SK-N-SH treated with all-trans-retinoic acid at 6 μM for 48 hours (cell line): ENCODE measurements around the gene TMSB15C.

ENCODE experiments used
- ATAC-seq: fragments of 200-7000 bp; cut with Tn5 transposase; 3 replicates; pipeline ENCODE4 v1.9.1; 2020; ENCODE audit warnings: mild to moderate bottlenecking, moderate library complexity
- ARNTL ChIP-seq: fragments of 450-650 bp; formaldehyde crosslinking; IDR thresholded peaks from 2 replicates; pipeline ENCODE4 v1.5.0; 2020; ENCODE audit warnings: low read depth, mild to moderate bottlenecking, moderate library complexity, borderline replicate concordance
- BACH2 ChIP-seq: fragments of 250-450 bp; sonication (Bioruptor Pico); IDR thresholded peaks from 2 replicates; pipeline ENCODE4 v1.9.0; 2021; ENCODE audit warnings: mild to moderate bottlenecking, borderline replicate concordance
- CSDC2 ChIP-seq: fragments of 250-450 bp; sonication (Bioruptor Pico); IDR thresholded peaks from 2 replicates; pipeline ENCODE4 v1.5.0; 2020; ENCODE audit warnings: mild to moderate bottlenecking, moderate library complexity
- CSRNP3 ChIP-seq: fragments of 250-450 bp; sonication (Bioruptor Pico); IDR thresholded peaks from 2 replicates; pipeline ENCODE4 v1.5.1; 2021; ENCODE audit warnings: mild to moderate bottlenecking, moderate library complexity
- ESRRG ChIP-seq: fragments of 250-450 bp; sonication (Bioruptor Pico); IDR thresholded peaks from 2 replicates; pipeline ENCODE4 v1.6.1; 2021; ENCODE audit warnings: mild to moderate bottlenecking
- GLIS3 ChIP-seq: fragments of 250-450 bp; sonication (Bioruptor Pico); IDR thresholded peaks from 2 replicates; pipeline ENCODE4 v1.5.0; 2020; ENCODE audit warnings: mild to moderate bottlenecking, moderate library complexity
- ISL1 ChIP-seq: fragments of 250-450 bp; sonication (Bioruptor Pico); IDR thresholded peaks from 2 replicates; pipeline ENCODE4 v2.1.2; 2022; ENCODE audit warnings: mild to moderate bottlenecking, moderate library complexity
- OSR1 ChIP-seq: fragments of 250-450 bp; sonication (Bioruptor Pico); IDR thresholded peaks from 2 replicates; pipeline ENCODE4 v1.8.0; 2022; ENCODE audit warnings: moderate library complexity, mild to moderate bottlenecking, inconsistent platforms
- PATZ1 ChIP-seq: fragments of 250-450 bp; sonication (Bioruptor Pico); IDR thresholded peaks from 2 replicates; pipeline ENCODE4 v1.8.0; 2020; ENCODE audit warnings: mild to moderate bottlenecking, moderate library complexity, borderline replicate concordance
- POU6F1 ChIP-seq: fragments of 250-450 bp; sonication (Bioruptor Pico); IDR thresholded peaks from 2 replicates; pipeline ENCODE4 v1.8.0; 2021; ENCODE audit warnings: low read depth, mild to moderate bottlenecking, moderate library complexity, borderline replicate concordance
- PPARA ChIP-seq: fragments of 250-450 bp; sonication (Bioruptor Pico); IDR thresholded peaks from 2 replicates; pipeline ENCODE4 v1.5.0; 2020; ENCODE audit warnings: mild to moderate bottlenecking, borderline replicate concordance
- RARB ChIP-seq: fragments of 250-450 bp; sonication (Bioruptor Pico); IDR thresholded peaks from 2 replicates; pipeline ENCODE4 v1.8.0; 2021; ENCODE audit warnings: mild to moderate bottlenecking, moderate library complexity
- SNAI2 ChIP-seq: fragments of 250-450 bp; sonication (Bioruptor Pico); IDR thresholded peaks from 2 replicates; pipeline ENCODE4 v1.5.0; 2020; ENCODE audit warnings: mild to moderate bottlenecking, moderate library complexity
- TCF4 ChIP-seq: fragments of 250-450 bp; sonication (Bioruptor Pico); IDR thresholded peaks from 2 replicates; pipeline ENCODE4 v1.8.0; 2021; ENCODE audit warnings: mild to moderate bottlenecking, moderate library complexity, borderline replicate concordance
- TOX ChIP-seq: fragments of 250-450 bp; sonication (Bioruptor Pico); IDR thresholded peaks from 2 replicates; pipeline ENCODE4 v1.8.0; 2021; ENCODE audit warnings: mild to moderate bottlenecking, moderate library complexity, borderline replicate concordance
- TSHZ2 ChIP-seq: fragments of 250-450 bp; sonication (Bioruptor Pico); IDR thresholded peaks from 2 replicates; pipeline ENCODE4 v1.5.0; 2020; ENCODE audit warnings: mild to moderate bottlenecking, moderate library complexity
- ZC3H10 ChIP-seq: fragments of 250-450 bp; sonication (Bioruptor Pico); IDR thresholded peaks from 2 replicates; pipeline ENCODE4 v1.5.1; 2021; ENCODE audit warnings: mild to moderate bottlenecking, moderate library complexity
- ZFP3 ChIP-seq: fragments of 250-450 bp; sonication (Bioruptor Pico); IDR thresholded peaks from 2 replicates; pipeline ENCODE4 v1.5.0; 2020; ENCODE audit warnings: mild to moderate bottlenecking, moderate library complexity
- ZNF565 ChIP-seq: fragments of 450-650 bp; formaldehyde crosslinking; conservative IDR thresholded peaks from 2 replicates; pipeline ENCODE4 v1.5.0; 2020; ENCODE audit warnings: low read depth, mild to moderate bottlenecking, moderate library complexity
- ZNF70 ChIP-seq: fragments of 450-650 bp; formaldehyde crosslinking; IDR thresholded peaks from 2 replicates; pipeline ENCODE4 v1.5.0; 2020; ENCODE audit warnings: mild to moderate bottlenecking, moderate library complexity
- ZNF8 ChIP-seq: fragments of 450-650 bp; formaldehyde crosslinking; IDR thresholded peaks from 2 replicates; pipeline ENCODE4 v1.5.0; 2020; ENCODE audit warnings: mild to moderate bottlenecking, moderate library complexity

The TMSB15C gene

GRCh38 chrX:104075778-104076445, at the start of gene TMSB15C:
Gene TMSB15C, minus strand, starts transcription at chrX:104076236.
- ATAC-seq, result peak; percentile 98

- no peak for TF ChIP-seq ZNF8 (CRISPR knock-in tag)
- TF ChIP-seq CSRNP3 (CRISPR knock-in tag), result no peak
- TF ChIP-seq RARB, result no peak
- TF ChIP-seq TCF4 (CRISPR knock-in tag), result no peak
- TF ChIP-seq ZNF70, result no peak
- no peak for TF ChIP-seq TSHZ2 (CRISPR knock-in tag)
- TF ChIP-seq BACH2 (CRISPR knock-in tag), result no peak
- TF ChIP-seq POU6F1 (CRISPR knock-in tag), result no peak
- no peak for TF ChIP-seq ESRRG
- no peak for TF ChIP-seq SNAI2 (CRISPR knock-in tag)
- TF ChIP-seq TOX, result no peak
- TF ChIP-seq PATZ1 (CRISPR knock-in tag), result no peak
- no peak for TF ChIP-seq CSDC2 (CRISPR knock-in tag)
- TF ChIP-seq ISL1, result no peak
- TF ChIP-seq OSR1 (CRISPR knock-in tag), result no peak
- no peak for TF ChIP-seq ZC3H10 (CRISPR knock-in tag)
- no peak for ATAC-seq
These were observed 46.8 kb upstream of the TMSB15C start for GRCh38 chrX:104122829-104123228.

GRCh38 chrX:104118765-104119164, 42.7 kb upstream of the TMSB15C start:
- no peak for TF ChIP-seq BACH2 (CRISPR knock-in tag)
- no peak for TF ChIP-seq CSRNP3 (CRISPR knock-in tag)
- TF ChIP-seq PPARA, result no peak
- no peak for TF ChIP-seq ESRRG
- no peak for TF ChIP-seq TCF4 (CRISPR knock-in tag)
- no peak for TF ChIP-seq ZNF565 (CRISPR knock-in tag)
- ATAC-seq, result no peak

DNA sequence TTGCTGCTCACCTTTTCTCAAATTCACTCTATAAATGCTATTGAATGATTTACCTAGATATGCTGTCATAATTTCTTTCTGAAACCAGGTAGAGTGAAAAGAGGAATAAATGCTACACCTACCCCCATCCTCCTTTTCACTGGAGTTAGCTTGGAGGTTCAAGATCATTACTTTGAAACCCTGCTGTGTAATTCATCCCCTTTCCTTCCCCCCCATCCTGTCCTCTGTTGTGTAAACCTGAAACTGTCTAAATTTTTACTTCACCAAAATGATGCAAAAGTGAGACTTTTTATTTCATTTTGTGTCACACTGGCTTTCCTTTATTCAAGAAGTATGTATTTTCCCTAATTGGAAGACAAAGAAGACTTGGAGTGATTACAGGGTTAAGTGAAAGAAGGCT, 41.7 kb upstream of the TMSB15C start:
- no peak for ATAC-seq
- TF ChIP-seq TSHZ2 (CRISPR knock-in tag) (no peak), ESRRG (no peak), ZNF565 (CRISPR knock-in tag) (no peak), ZFP3 (CRISPR knock-in tag) (no peak), POU6F1 (CRISPR knock-in tag) (no peak), ARNTL (CRISPR knock-in tag) (no peak), ISL1 (no peak), ZNF70 (no peak), OSR1 (CRISPR knock-in tag) (no peak), SNAI2 (CRISPR knock-in tag) (no peak), GLIS3 (CRISPR knock-in tag) (no peak)
